Heart left ventricle (tissue), 16 donors: ENCODE measurements around the gene IKZF1. TPM values are rescaled to one million over a fixed set of nuclear protein-coding genes. Genes with fewer than 3 reads are reported as not detected.

Source experiments
- ATAC-seq, 4 donors: fragments of 200-7000 bp; cut with Tn5 transposase; one replicate each; pipeline ENCODE4 v1.9.1; 2020 to 2022; ENCODE audit warnings: moderate library complexity in 4 of 4, mild to moderate bottlenecking in 3 of 4, moderate number of reproducible peaks in 1 of 4
- DNase-seq, 5 donors: peaks; one replicate each; pipeline ENCODE4 v3.0.0-alpha.2; 2020
- H3K27ac ChIP-seq, 12 donors: fragments of 200-600 bp; sonication (generic) in 4 of 12; one replicate each; pipeline versions ENCODE4 v1.5.0 to v1.8.0; 2016 to 2022; ENCODE audit warnings: mild to moderate bottlenecking in 2 of 12
- H3K27me3 ChIP-seq, 9 donors: fragments of 200-600 bp; sonication (generic) in 2 of 9; one replicate each; pipeline versions ENCODE4 v1.5.1 to v1.8.0; 2016 to 2022; ENCODE audit warnings: mild to moderate bottlenecking in 3 of 9
- H3K36me3 ChIP-seq, 9 donors: fragments of 200-600 bp; sonication (generic) in 2 of 9; one replicate each; pipeline versions ENCODE4 v1.5.0 to v1.8.0; 2018 to 2022; ENCODE audit warnings: mild to moderate bottlenecking in 2 of 9
- H3K4me1 ChIP-seq, 12 donors: fragments of 200-600 bp; sonication (generic) in 4 of 12; one replicate each; pipeline versions ENCODE4 v1.5.0 to v1.8.0; 2016 to 2022; ENCODE audit warnings: mild to moderate bottlenecking in 3 of 12
- H3K4me3 ChIP-seq, 12 donors: fragments of 200-600 bp; sonication (generic) in 4 of 12; one replicate each; pipeline versions ENCODE4 v1.5.0 to v1.8.0; 2017 to 2022; ENCODE audit warnings: mild to moderate bottlenecking in 9 of 12, moderate library complexity in 4 of 12
- H3K9me3 ChIP-seq, 12 donors: fragments of 200-600 bp; sonication (generic) in 4 of 12; one replicate each; pipeline versions ENCODE4 v1.5.0 to v1.8.0; 2016 to 2022; ENCODE audit warnings: mild to moderate bottlenecking in 1 of 12
- POLR2A ChIP-seq, 2 donors: fragments of 450-650 bp; IDR thresholded peaks; one replicate each; pipeline ENCODE4 v1.6.1; 2017; ENCODE audit warnings: antibody characterized with exemption in 2 of 2, mild to moderate bottlenecking in 2 of 2, moderate library complexity in 2 of 2
- WGBS, 4 donors: extraction: QIAGEN DNeasy Blood & Tissue Kit in 2 of 4; methylation state at CpG; one replicate each; pipeline versions ENCODE4 v1.1.5 to v1.1.7; 2013 to 2018; 5-methylcytosine and 5-hydroxymethylcytosine counted together
- intact Hi-C, 10 donors: fragments of 100-400 bp; cut with DNase I; formaldehyde crosslinking; loops; one replicate each; pipeline versions ENCODE4 v1.11.1 to v1.14.2; 2022
- polyA plus RNA-seq, 2 donors: library from polyadenylated mRNA; stranded (reverse); fragments of 200-250 nt; gene quantifications; one replicate each; pipeline ENCODE4 v1.2.3, GENCODE V29; 2013
- total RNA-seq, 9 donors: library from RNA; depleted of rRNA in 2 of 9; stranded (reverse); fragments of >200 nt in 2 of 9; fragmentation: NEBNext Ultra II Directional in 3 of 9; extraction: Animal tissue kit (Norgen Biotek cat#: 25700) in 3 of 9; gene quantifications; one replicate each; pipeline versions ENCODE4 v1.1.0 to v1.2.4, GENCODE V29; 2016 to 2023
- TF ChIP-seq, protein P1 (sequence below), 12 donors: fragments of 200-600 bp; sonication (generic) in 4 of 12; IDR thresholded peaks; one replicate each; pipeline versions ENCODE4 v1.5.0 to v1.8.0; 2018 to 2022; ENCODE audit warnings: antibody characterized with exemption in 12 of 12, mild to moderate bottlenecking in 5 of 12
- donor health status: ischemic (EF 13 %, LVEDD 7.1; RV severe dilation, severe dysfunction).
- donor health status: healthy with polysubstance abuse.
- donor health status: DM: no; HTN: yes; CAD: no.
- donor health status: DM: no; HTN: no; CAD: no.
- donor health status: ischemic (EF 25% LVEDD 6.9; RV normal size, moderate dysfunction).
- donor health status: ischemic (EF 25% LVEDD 5.7; RV mildly dilated, moderate dysfunction).
- donor health status: healthy.
- donor health status: DM: yes; HTN: yes; CAD: no.
- donor health status: ischemic (EF 35%, LVEDD 5.7; RV mildly dilated, moderate dysfunction).
- donor health status: nonischemic (EF 11% LVEDD 7.7; RV severe dilation, severe dysfunction).
- donor health status: DM: yes; HTN: yes; CAD: no.
- donor health status: PGD.
- donor health status: ischemic (EF 29% LVEDD 5.4; RV normal size, mild dysfunction).
- donor health status: nonischemic (EF 23%, LVEDD 6.1; RV moderate dilation, normal function).

The IKZF1 gene
- total and polyA plus RNA-seq, 11 donors = 0.30 to 27.8 (median 2.4) TPM

DNA sequence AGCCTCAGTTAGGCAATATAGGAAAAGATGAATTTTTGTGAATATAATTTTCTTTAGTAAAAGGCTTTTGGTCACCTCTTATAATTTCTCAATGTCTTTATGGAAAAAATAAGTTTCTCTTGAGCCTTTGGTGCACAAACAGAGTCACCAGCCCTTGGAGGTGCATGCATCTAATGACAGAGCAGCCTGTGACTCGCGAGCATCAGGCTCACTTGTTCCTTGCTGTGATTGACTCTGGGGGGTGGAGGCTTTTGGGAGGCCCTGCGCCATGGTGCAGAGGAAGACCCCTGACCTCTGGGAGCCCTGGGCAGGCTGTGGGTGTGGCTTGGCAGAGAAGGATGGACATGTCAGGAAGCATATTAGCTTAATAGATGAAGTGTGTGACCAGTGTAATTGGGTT, 85.4 kb downstream of the IKZF1 start:
- no peak for ATAC-seq
- Histone ChIP-seq H3K36me3 (peaks cover 0 to 92% (median 0%) of the 10 kb centered on the region in 9 donors), H3K4me3 (no peak overlapping the region), H3K27me3 (peaks cover 0 to 18% (median 0%) of the 10 kb centered on the region in 9 donors), H3K4me1 (peaks cover 0 to 19% (median 0%) of the 10 kb centered on the region in 12 donors), H3K9me3 (no peaks in the 10 kb centered on the region), H3K27ac (no peak overlapping the region)
- no peak for DNase-seq
- intact Hi-C loops = no loop called here
- WGBS, 4 donors = 73 to 80% (median 79%) methylated on average over 3 of the region's 3 CpGs
- no peak for TF ChIP-seq POLR2A (IDR thresholded peaks at IDR 0.05)
- TF ChIP-seq, protein P1, sequence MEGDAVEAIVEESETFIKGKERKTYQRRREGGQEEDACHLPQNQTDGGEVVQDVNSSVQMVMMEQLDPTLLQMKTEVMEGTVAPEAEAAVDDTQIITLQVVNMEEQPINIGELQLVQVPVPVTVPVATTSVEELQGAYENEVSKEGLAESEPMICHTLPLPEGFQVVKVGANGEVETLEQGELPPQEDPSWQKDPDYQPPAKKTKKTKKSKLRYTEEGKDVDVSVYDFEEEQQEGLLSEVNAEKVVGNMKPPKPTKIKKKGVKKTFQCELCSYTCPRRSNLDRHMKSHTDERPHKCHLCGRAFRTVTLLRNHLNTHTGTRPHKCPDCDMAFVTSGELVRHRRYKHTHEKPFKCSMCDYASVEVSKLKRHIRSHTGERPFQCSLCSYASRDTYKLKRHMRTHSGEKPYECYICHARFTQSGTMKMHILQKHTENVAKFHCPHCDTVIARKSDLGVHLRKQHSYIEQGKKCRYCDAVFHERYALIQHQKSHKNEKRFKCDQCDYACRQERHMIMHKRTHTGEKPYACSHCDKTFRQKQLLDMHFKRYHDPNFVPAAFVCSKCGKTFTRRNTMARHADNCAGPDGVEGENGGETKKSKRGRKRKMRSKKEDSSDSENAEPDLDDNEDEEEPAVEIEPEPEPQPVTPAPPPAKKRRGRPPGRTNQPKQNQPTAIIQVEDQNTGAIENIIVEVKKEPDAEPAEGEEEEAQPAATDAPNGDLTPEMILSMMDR (IDR thresholded peaks at IDR 0.05) = no peak

GRCh38 chr7:50391386-50391785, 86.9 kb downstream of the IKZF1 start:
- Histone ChIP-seq H3K4me3 (no peak overlapping the region), H3K9me3 (no peaks in the 10 kb centered on the region), H3K36me3 (peaks cover 0 to 78% (median 0%) of the 10 kb centered on the region in 9 donors), H3K4me1 (peaks cover 0 to 32% (median 0%) of the 10 kb centered on the region in 12 donors), H3K27ac (no peak overlapping the region), H3K27me3 (peaks cover 0 to 18% (median 0%) of the 10 kb centered on the region in 9 donors)
- TF ChIP-seq POLR2A (IDR thresholded peaks at IDR 0.05) = no peak
- TF ChIP-seq, protein P1 (IDR thresholded peaks at IDR 0.05) = no peak
- WGBS, 4 donors = 32 to 53% (median 40%) methylated on average over 3 of the region's 3 CpGs
- no peak for DNase-seq
- intact Hi-C loops = no loop called here
- ATAC-seq = no peak

- H3K36me3 ChIP-seq = peaks cover 0 to 62% (median 0%) of the 10 kb centered on the region in 9 donors
- H3K4me1 ChIP-seq = peaks cover 0 to 40% (median 0%) of the 10 kb centered on the region in 12 donors
- no peak for DNase-seq
- H3K27ac ChIP-seq = no peak overlapping the region
- peaks cover 0 to 17% (median 0%) of the 10 kb centered on the region in 9 donors for H3K27me3 ChIP-seq
- TF ChIP-seq, protein P1 (IDR thresholded peaks at IDR 0.05) = no peak
- no peak for TF ChIP-seq POLR2A (IDR thresholded peaks at IDR 0.05)
- intact Hi-C loops = no loop called here
- no peaks in the 10 kb centered on the region for H3K9me3 ChIP-seq
- WGBS, 4 donors = 60 to 75% (median 65%) methylated on average over 1 of the region's 1 CpG
- no peak overlapping the region for H3K4me3 ChIP-seq
- ATAC-seq = no peak
These were observed 88.6 kb downstream of the IKZF1 start for GRCh38 chr7:50393076-50393475.

DNA sequence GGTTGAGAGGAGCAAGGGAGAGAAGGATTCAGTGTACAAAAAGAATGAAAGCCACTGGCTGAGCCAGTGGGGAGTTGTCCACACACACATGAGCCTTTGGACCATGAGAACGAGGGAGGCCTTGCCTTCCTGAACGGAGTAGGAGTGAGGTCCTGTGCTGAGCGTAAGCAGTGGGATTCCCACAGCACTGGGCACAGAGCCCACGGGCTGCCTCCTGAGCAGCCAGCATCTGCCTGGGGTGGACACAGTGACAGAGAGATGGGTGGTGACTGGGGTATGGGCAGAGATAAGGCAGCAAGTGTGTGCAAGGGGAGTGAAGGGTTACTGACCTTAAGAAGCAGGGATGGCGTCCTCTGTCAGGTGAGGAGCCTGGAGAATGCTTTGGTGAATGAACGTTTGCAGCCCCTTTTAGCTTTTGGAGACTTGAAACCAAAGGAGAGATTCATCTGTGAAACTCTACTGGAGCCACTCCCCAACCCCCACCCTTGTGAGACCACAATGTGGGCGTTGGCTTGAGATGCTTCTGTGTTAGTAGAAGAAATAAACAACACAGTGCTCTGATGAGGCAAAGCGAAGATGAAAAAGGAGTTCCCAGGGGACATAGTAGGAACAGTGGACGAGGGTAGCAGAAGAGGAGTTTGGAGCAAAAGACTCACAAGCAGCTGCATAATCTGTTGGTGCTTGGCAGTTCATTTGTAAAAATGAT, 89.2 kb downstream of the IKZF1 start:
- ATAC-seq (no peak), DNase-seq (no peak)
- H3K4me3 ChIP-seq = no peak overlapping the region
- H3K4me1 ChIP-seq = peaks cover 0 to 40% (median 0%) of the 10 kb centered on the region in 12 donors
- peaks cover 0 to 20% (median 0%) of the 10 kb centered on the region in 9 donors for H3K27me3 ChIP-seq
- H3K9me3 ChIP-seq = no peaks in the 10 kb centered on the region
- H3K27ac ChIP-seq = no peak overlapping the region
- intact Hi-C loops = no loop called here
- WGBS, 4 donors = 59 to 64% (median 60%) methylated on average over 9 of the region's 9 CpGs
- H3K36me3 ChIP-seq = peaks cover 0 to 56% (median 0%) of the 10 kb centered on the region in 9 donors
- TF ChIP-seq, protein P1 (IDR thresholded peaks at IDR 0.05) = no peak
- no peak for TF ChIP-seq POLR2A (IDR thresholded peaks at IDR 0.05)
